Loucy (cell line): ENCODE measurements around the gene LRFN4.

Experiments
- CTCF ChIP-seq: fragments of 200-600 bp; sonication (generic); conservative IDR thresholded peaks from 2 replicates; pipeline ENCODE4 v1.5.1; 2014; ENCODE audit warnings: mild to moderate bottlenecking, antibody characterized with exemption, low read length
- EZH2phosphoT487 ChIP-seq: fragments of 200-600 bp; IDR thresholded peaks from 2 replicates; pipeline ENCODE4 v1.6.1; 2018; ENCODE audit warnings: antibody characterized with exemption, mild to moderate bottlenecking, moderate library complexity, borderline replicate concordance

DNA sequence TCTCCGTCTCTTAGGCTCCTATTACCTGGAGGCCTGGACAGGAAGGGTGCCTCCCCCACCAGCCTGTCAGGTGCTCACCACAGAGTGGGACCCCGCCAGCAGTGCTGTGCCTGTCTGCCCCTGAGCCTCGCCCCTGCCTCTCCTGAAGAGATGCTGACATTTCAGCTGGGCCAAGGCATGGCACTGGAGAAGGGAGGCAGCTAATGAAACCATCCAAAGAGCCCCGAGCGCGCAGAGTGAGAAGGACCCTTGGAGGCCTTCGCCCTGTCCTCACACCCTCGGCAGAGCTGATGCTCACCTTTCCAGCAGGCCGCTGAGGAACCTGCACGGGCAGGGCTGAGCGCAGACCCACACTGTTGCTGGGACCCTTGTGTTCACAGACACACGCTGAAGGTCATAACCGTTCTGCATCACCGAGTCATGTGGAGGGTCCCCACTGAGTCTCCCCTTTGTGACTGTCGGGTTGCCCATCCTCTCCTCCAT, 2.1 kb upstream of the LRFN4 start:
- TF ChIP-seq CTCF (no peak), EZH2phosphoT487 (no peak)
